Measurements from ENCODE around the gene LPP. TPM values are rescaled to one million over a fixed set of nuclear protein-coding genes. Genes with fewer than 3 reads are reported as not detected.
A peak's percentile ranks its signal among the peaks of the same experiment; 100 is the strongest.

Gene LPP
- total RNA-seq, 2 donors from 2014 or later: 46.6 to 92.4 TPM

- ATAC-seq (replicated peaks): no peak
- H3K4me1 Mint-ChIP-seq: peaks cover 2% of the 10 kb centered on the region
- no peaks in the 10 kb centered on the region for H3K36me3 Mint-ChIP-seq (ENCODE audit: low read depth)
- no peak overlapping the region for H3K4me3 Mint-ChIP-seq
- H3K27me3 Mint-ChIP-seq: no peaks in the 10 kb centered on the region
- H3K27ac Mint-ChIP-seq: no peak overlapping the region
- H3K9me3 Mint-ChIP-seq: no peaks in the 10 kb centered on the region
Observed at GRCh38 chr3:188558343-188559071, 404.6 kb downstream of the LPP start.

GRCh38 chr3:188559072-188559429, 405.1 kb downstream of the LPP start:
- Mint-ChIP-seq H3K4me1 (no peaks in the 10 kb centered on the region), H3K36me3 (ENCODE audit: low read depth) (no peaks in the 10 kb centered on the region), H3K27ac (no peak overlapping the region), H3K9me3 (no peaks in the 10 kb centered on the region), H3K27me3 (no peaks in the 10 kb centered on the region), H3K4me3 (no peak overlapping the region)
- ATAC-seq (replicated peaks): no peak

- no peaks in the 10 kb centered on the region for H3K9me3 Mint-ChIP-seq
- H3K27me3 Mint-ChIP-seq: no peaks in the 10 kb centered on the region
- H3K36me3 Mint-ChIP-seq (ENCODE audit: low read depth): no peaks in the 10 kb centered on the region
- H3K27ac Mint-ChIP-seq: no peak overlapping the region
- no peak overlapping the region for H3K4me3 Mint-ChIP-seq
- ATAC-seq (replicated peaks): no peak
- no peaks in the 10 kb centered on the region for H3K4me1 Mint-ChIP-seq
Observed at GRCh38 chr3:188559856-188560255, 405.9 kb downstream of the LPP start.

DNA sequence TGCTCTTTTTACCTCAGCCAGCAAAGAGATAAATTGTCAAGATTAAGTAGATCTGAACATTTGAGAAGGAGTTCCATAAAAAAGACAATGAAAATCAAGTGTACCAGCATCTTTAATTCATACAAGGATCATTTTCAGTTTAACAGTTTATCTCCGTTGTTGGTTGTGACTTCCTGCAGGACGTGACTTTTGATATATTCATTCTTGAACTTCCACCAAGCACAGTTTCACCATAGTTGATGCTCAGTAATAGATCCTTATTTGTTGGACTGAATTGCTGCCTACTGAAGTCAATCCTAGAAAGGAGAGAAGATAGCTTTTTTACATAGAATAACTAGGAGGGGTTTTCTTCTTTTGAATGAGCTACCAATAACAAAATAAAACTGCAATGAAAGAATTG, 408.2 kb downstream of the LPP start:
- Mint-ChIP-seq H3K27me3 (no peaks in the 10 kb centered on the region), H3K4me3 (no peak overlapping the region), H3K27ac (no peak overlapping the region), H3K36me3 (ENCODE audit: low read depth) (no peaks in the 10 kb centered on the region), H3K4me1 (no peaks in the 10 kb centered on the region), H3K9me3 (no peaks in the 10 kb centered on the region)
- ATAC-seq (replicated peaks): no peak

DNA sequence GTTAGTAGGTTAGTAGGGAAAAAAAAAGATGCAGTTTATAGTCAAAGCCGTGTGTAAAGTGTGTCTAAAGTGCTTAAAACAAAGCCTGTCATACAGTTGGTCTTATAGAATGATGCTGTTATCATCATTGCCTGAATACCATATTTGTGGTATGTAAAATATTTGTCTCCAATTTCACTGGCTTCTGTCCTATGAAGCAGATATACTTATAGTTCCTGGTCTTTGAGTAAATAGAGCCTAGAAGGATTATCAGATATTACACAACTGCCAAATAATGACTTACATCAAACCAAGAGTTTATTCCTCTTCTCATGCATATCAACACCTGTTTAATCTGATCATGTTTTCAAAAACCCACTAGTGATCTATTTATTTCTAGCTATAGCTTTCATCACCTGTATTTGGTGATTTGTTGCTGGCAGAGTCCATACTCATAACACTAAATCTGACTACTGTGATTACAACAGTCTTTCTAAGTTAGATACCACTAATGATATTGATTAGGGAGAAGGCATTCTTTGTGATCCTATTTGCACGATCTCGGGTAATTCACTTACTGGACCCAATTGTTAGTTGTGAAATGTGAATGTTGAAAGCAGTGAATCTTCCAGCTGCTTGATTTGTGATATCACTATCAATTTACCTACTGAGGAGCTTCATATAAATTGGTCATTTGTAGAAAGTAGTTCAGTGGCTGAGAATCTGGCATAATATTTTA, 413.7 kb downstream of the LPP start:
- Mint-ChIP-seq H3K4me3 (no peak overlapping the region), H3K27me3 (no peaks in the 10 kb centered on the region), H3K4me1 (no peaks in the 10 kb centered on the region), H3K9me3 (no peaks in the 10 kb centered on the region), H3K27ac (no peak overlapping the region), H3K36me3 (ENCODE audit: low read depth) (no peaks in the 10 kb centered on the region)
- no peak for ATAC-seq (replicated peaks)

- H3K36me3 Mint-ChIP-seq (ENCODE audit: low read depth): no peaks in the 10 kb centered on the region
- H3K4me3 Mint-ChIP-seq: no peak overlapping the region
- no peaks in the 10 kb centered on the region for H3K27me3 Mint-ChIP-seq
- peak; percentile 26 for ATAC-seq (replicated peaks)
- no peaks in the 10 kb centered on the region for H3K9me3 Mint-ChIP-seq
- no peaks in the 10 kb centered on the region for H3K4me1 Mint-ChIP-seq
- no peak overlapping the region for H3K27ac Mint-ChIP-seq
Observed at GRCh38 chr3:188568736-188569135, 414.8 kb downstream of the LPP start.

DNA sequence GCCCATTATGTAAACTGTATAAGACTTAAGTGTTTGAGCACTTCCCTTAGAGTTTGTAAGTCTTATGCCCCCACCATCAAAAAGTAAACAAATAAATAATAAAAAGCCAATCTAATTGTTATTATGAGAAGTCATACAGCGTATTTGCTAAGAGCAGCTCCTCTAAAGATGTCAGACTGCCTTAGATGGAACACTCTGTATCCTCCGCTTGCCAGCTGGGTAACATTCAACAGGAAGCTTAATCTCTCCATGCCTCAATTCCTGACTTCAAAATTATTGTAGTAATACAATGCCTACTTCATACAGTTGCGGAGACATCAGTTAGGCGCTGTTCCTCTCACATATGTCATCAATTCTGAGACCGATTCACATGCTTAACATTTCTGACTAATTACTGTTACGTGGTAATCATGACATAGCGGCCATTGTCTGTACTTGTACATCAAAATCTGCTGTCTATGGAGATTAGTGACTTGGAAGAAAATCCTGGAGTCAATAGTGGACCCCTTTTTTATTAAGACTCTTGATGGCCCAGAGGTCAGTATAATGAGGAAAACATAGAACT, 417.7 kb downstream of the LPP start:
- Mint-ChIP-seq H3K4me1 (no peaks in the 10 kb centered on the region), H3K36me3 (ENCODE audit: low read depth) (no peaks in the 10 kb centered on the region), H3K9me3 (no peaks in the 10 kb centered on the region), H3K27ac (no peak overlapping the region), H3K27me3 (no peaks in the 10 kb centered on the region), H3K4me3 (no peak overlapping the region)
- ATAC-seq (replicated peaks): no peak

DNA sequence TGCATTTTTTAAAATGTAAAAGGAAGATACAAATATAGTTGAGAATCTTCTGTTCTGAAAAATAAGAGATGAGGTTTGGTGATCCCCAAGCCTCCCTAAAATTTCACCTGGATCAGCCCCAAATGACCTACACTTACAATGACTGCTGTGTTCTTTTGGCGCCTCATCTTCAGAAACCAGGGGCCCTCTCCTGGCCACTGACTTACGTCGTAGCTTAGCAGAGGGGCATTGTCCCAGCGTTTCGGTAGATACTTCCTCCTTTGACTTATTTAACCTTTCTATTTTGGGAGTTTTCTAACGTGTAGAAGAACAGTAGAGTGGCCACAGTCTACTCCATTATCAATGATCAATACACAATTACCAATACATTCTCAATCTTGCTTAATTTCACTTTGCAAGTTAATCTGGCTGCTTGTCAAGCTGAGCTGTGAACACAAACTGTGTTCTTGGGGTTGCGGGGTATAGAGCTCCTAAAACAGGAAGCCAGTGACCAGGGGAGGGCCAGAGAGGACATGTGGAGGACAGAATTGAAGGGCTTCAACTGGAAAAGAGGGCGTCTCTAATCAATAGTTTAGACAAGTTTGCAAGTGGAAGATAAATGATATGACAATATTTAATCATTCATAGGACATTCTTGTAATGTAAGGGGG, 419.5 kb downstream of the LPP start:
- Mint-ChIP-seq H3K4me3 (no peak overlapping the region), H3K27ac (no peak overlapping the region), H3K4me1 (no peaks in the 10 kb centered on the region), H3K27me3 (no peaks in the 10 kb centered on the region), H3K9me3 (no peaks in the 10 kb centered on the region), H3K36me3 (ENCODE audit: low read depth) (no peaks in the 10 kb centered on the region)
- ATAC-seq (replicated peaks): no peak

GRCh38 chr3:188573956-188574355, 420.0 kb downstream of the LPP start:
- no peak for ATAC-seq (replicated peaks)
- Mint-ChIP-seq H3K9me3 (no peaks in the 10 kb centered on the region), H3K27me3 (no peaks in the 10 kb centered on the region), H3K27ac (no peak overlapping the region), H3K4me3 (no peak overlapping the region), H3K4me1 (no peaks in the 10 kb centered on the region), H3K36me3 (ENCODE audit: low read depth) (no peaks in the 10 kb centered on the region)

DNA sequence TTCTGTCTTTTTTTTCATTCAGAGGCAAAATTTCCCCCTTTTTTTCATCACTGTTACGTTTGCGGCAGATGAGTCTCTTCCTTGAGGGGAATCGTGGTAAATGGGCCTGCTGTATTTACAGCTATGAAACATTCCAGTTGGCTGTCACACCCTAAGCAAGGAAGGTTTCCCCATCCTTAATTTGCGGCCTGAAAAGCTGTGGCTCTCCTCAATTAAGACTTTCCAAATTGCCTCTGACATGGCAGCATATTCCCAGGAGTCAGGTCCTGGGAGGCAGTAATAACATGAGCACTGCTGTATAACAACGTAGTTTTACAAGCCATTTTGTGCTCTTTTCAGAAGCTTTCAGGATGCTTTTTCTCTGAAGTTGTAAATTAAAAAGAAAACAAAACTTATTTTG, 420.9 kb downstream of the LPP start:
- H3K4me3 Mint-ChIP-seq: no peak overlapping the region

GRCh38 chr3:188575501-188575900, 421.5 kb downstream of the LPP start:
- Mint-ChIP-seq H3K4me1 (no peaks in the 10 kb centered on the region), H3K9me3 (no peaks in the 10 kb centered on the region), H3K4me3 (no peak overlapping the region), H3K36me3 (ENCODE audit: low read depth) (no peaks in the 10 kb centered on the region), H3K27me3 (no peaks in the 10 kb centered on the region), H3K27ac (no peak overlapping the region)
- no peak for ATAC-seq (replicated peaks)

More for the DNA sequence above, 420.9 kb downstream of the LPP start:
- no peaks in the 10 kb centered on the region for H3K9me3 Mint-ChIP-seq
- H3K27ac Mint-ChIP-seq: no peak overlapping the region
- H3K4me1 Mint-ChIP-seq: no peaks in the 10 kb centered on the region
- no peaks in the 10 kb centered on the region for H3K27me3 Mint-ChIP-seq
- no peak for ATAC-seq (replicated peaks)
- no peaks in the 10 kb centered on the region for H3K36me3 Mint-ChIP-seq (ENCODE audit: low read depth)

- no peaks in the 10 kb centered on the region for H3K9me3 Mint-ChIP-seq
- ATAC-seq (replicated peaks): no peak
- no peaks in the 10 kb centered on the region for H3K27me3 Mint-ChIP-seq
- H3K27ac Mint-ChIP-seq: no peak overlapping the region
- no peaks in the 10 kb centered on the region for H3K36me3 Mint-ChIP-seq (ENCODE audit: low read depth)
- H3K4me1 Mint-ChIP-seq: no peaks in the 10 kb centered on the region
- no peak overlapping the region for H3K4me3 Mint-ChIP-seq
Observed at GRCh38 chr3:188577539-188577938, 423.6 kb downstream of the LPP start.

GRCh38 chr3:188578576-188579363, 424.8 kb downstream of the LPP start:
- Mint-ChIP-seq H3K27ac (no peak overlapping the region), H3K4me3 (no peak overlapping the region), H3K36me3 (ENCODE audit: low read depth) (no peaks in the 10 kb centered on the region), H3K4me1 (no peaks in the 10 kb centered on the region), H3K27me3 (no peaks in the 10 kb centered on the region), H3K9me3 (no peaks in the 10 kb centered on the region)
- peak; percentile 73 for ATAC-seq (replicated peaks)

DNA sequence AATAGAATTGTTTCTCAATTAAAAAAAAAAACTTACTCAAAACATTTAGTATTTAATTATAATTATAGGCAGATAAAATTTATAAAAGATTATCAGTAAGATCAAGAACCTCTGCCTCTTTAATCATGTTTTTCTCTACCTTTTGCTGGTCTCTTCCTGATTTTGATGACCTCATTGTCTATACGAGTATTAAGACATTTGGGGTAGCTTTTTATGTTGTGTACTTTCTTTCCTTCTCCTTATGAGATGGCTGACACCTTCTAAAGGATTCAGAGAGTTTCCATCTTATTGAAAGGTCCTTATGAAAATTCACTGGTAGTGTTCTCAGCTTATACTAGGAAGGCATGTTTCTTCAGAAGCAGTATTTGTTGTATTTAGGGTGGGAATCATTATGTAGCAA, 426.3 kb downstream of the LPP start:
- Mint-ChIP-seq H3K9me3 (no peaks in the 10 kb centered on the region), H3K4me3 (no peak overlapping the region), H3K27me3 (no peaks in the 10 kb centered on the region), H3K36me3 (ENCODE audit: low read depth) (no peaks in the 10 kb centered on the region), H3K4me1 (peaks cover 10% of the 10 kb centered on the region), H3K27ac (no peak overlapping the region)
- ATAC-seq (replicated peaks): no peak

Measured in activated T-helper 17 cell treated with anti-CD3 and anti-CD28 coated beads, Interleukin-2, amount 50 U/mL, for 72 hours (primary cell).